GM23248 (cell line): ENCODE data around the gene ZNF646. TPM values are rescaled to one million over a fixed set of nuclear protein-coding genes. Genes with fewer than 3 reads are reported as not detected.

ENCODE experiments used
- DNase-seq: peaks from one replicate; pipeline ENCODE4 v3.0.0-alpha.2; 2015
- H2AFZ ChIP-seq: fragments of 200-600 bp; sonication (generic); 2 replicates; pipeline ENCODE4 v1.6.1; 2016; ENCODE audit warnings: antibody characterized with exemption
- H3F3A ChIP-seq: fragments of 200-600 bp; sonication (generic); 2 replicates; pipeline ENCODE4 v1.6.1; 2016; ENCODE audit warnings: mild to moderate bottlenecking, antibody characterized with exemption, mixed run types; ENCODE audit not compliant: insufficient read depth
- H3K27ac ChIP-seq: fragments of 200-600 bp; sonication (generic); 2 replicates; pipeline ENCODE4 v1.5.1; 2016; ENCODE audit warnings: mild to moderate bottlenecking
- H3K27me3 ChIP-seq: fragments of 200-600 bp; sonication (generic); replicated peaks from 2 replicates; pipeline ENCODE4 v1.6.1; 2016; ENCODE audit warnings: mild to moderate bottlenecking; ENCODE audit not compliant: insufficient read depth
- H3K36me3 ChIP-seq: fragments of 200-600 bp; sonication (generic); 2 replicates; pipeline ENCODE4 v1.6.1; 2016; ENCODE audit warnings: low read depth, mild to moderate bottlenecking
- H3K4me1 ChIP-seq: fragments of 200-600 bp; sonication (generic); 2 replicates; pipeline ENCODE4 v1.6.1; 2016; ENCODE audit warnings: mild to moderate bottlenecking; ENCODE audit not compliant: insufficient read depth
- H3K4me2 ChIP-seq: fragments of 200-600 bp; sonication (generic); one replicate; pipeline ENCODE4 v1.6.1; 2016; ENCODE audit warnings: mild to moderate bottlenecking; ENCODE audit not compliant: unreplicated experiment
- H3K4me3 ChIP-seq: fragments of 200-600 bp; sonication (generic); 2 replicates; pipeline ENCODE4 v1.5.1; 2016; ENCODE audit warnings: mild to moderate bottlenecking
- H3K79me2 ChIP-seq: fragments of 200-600 bp; sonication (generic); 2 replicates; pipeline ENCODE4 v1.6.1; 2016; ENCODE audit warnings: mild to moderate bottlenecking; ENCODE audit not compliant: insufficient read depth
- H3K9ac ChIP-seq: fragments of 200-600 bp; sonication (generic); 2 replicates; pipeline ENCODE4 v1.6.1; 2016; ENCODE audit warnings: mild to moderate bottlenecking
- H3K9me2 ChIP-seq: fragments of 200-600 bp; sonication (generic); 2 replicates; pipeline ENCODE4 v1.6.1; 2016; ENCODE audit warnings: mixed run types, mild to moderate bottlenecking, moderate library complexity; ENCODE audit not compliant: insufficient read depth
- H3K9me3 ChIP-seq: fragments of 200-600 bp; sonication (generic); one replicate; pipeline ENCODE4 v1.6.1; 2017; ENCODE audit warnings: low read depth
- H4K20me1 ChIP-seq: fragments of 200-600 bp; sonication (generic); 2 replicates; pipeline ENCODE4 v1.6.0; 2016; ENCODE audit not compliant: insufficient read depth
- EZH2 ChIP-seq: fragments of 200-600 bp; sonication (generic); IDR thresholded peaks from 2 replicates; pipeline ENCODE4 v1.6.1; 2018; ENCODE audit warnings: antibody characterized with exemption, mild to moderate bottlenecking; ENCODE audit not compliant: insufficient read depth, poor library complexity, severe bottlenecking
- EZH2phosphoT487 ChIP-seq: fragments of 200-600 bp; sonication (generic); IDR thresholded peaks from 2 replicates; pipeline ENCODE4 v1.6.1; 2018; ENCODE audit warnings: antibody characterized with exemption, moderate library complexity, mild to moderate bottlenecking, low read depth; ENCODE audit not compliant: insufficient read depth
- WGBS, 2 experiments: methylation state at CpG; one replicate each; pipeline ENCODE4 v1.1.6; 2015 to 2017; ENCODE audit warnings: low lambda C conversion rate in 2 of 2, low coverage in 1 of 2; ENCODE audit errors: missing lambda C conversion rate in 2 of 2; 5-methylcytosine and 5-hydroxymethylcytosine counted together
- in situ Hi-C: fragments of 300-500 bp; cut with MboI; formaldehyde crosslinking; loops from 2 replicates; pipeline ENCODE4 v1.15.0; 2020
- polyA plus RNA-seq: library from polyadenylated mRNA; unstranded; fragments of >200 nt; fragmentation: Nextera tagmentation; extraction: Ambion mirVana; gene quantifications from 2 replicates; pipeline ENCODE4 v1.2.1, GENCODE V29; 2016
- total RNA-seq: library from RNA; depleted of rRNA; stranded (reverse); fragments of >200 nt; shearing (Covaris generic); gene quantifications from 2 replicates; pipeline ENCODE4 v1.2.3, GENCODE V29; 2014

ZNF646 gene
- total and polyA plus RNA-seq, 2 experiments from 2014 or later = 3.5 to 10.6 TPM

GRCh38 chr16:31042866-31043265 lies 31.4 kb upstream of the ZNF646 start:
- TF ChIP-seq EZH2 (no peak), EZH2phosphoT487 (no peak)
- Histone ChIP-seq H3K36me3 (peaks cover 9% of the 10 kb centered on the region; the same call in 1 of the 2 replicates), H3K4me2 (no peak overlapping the region), H3K27ac (no peak overlapping the region), H4K20me1 (no peaks in the 10 kb centered on the region), H3K79me2 (no peaks in the 10 kb centered on the region), H3K4me1 (no peaks in the 10 kb centered on the region), H3F3A (no peaks in the 10 kb centered on the region), H3K9ac (no peak overlapping the region), H3K27me3 (no peaks in the 10 kb centered on the region), H3K9me2 (no peaks in the 10 kb centered on the region), H3K9me3 (no peaks in the 10 kb centered on the region), H3K4me3 (no peak overlapping the region), H2AFZ (no peak overlapping the region)
- DNase-seq = no peak
- 91 to 94% methylated on average over 10 of the region's 10 CpGs for WGBS, 2 experiments
- in situ Hi-C loops = no loop called here

GRCh38 chr16:31043352-31043751 lies 30.9 kb upstream of the ZNF646 start:
- in situ Hi-C loops = no loop called here

DNA sequence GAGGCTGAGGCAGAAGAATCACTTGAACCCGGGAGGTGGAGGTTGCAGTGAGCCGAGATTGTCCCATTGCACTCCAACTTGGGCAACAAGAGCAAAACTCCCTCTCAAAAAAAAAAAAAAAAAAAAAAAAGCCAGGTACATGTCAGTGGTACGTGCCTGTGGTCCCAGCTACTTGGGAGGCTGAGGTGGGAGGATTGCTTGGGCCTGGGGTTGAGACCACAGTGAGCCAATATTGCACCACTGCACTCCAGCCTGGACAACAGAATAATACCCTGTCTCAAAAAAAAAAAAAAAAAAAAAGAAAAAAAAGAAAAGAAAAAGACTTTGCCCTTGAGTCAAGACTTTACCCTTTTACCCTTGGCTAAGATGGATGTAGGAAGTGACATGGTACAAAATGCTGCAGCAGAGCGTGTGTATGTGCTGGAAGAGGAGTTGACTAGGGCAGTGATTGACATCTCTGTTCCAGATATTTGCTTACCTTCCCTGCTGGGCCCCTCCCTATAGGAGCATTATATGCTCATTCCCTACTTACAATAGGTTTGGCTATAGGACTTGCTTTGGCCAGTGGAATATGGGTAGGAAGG lies 30.2 kb upstream of the ZNF646 start:
- Histone ChIP-seq H3K4me2 (no peak overlapping the region), H3F3A (no peaks in the 10 kb centered on the region), H3K9me2 (no peaks in the 10 kb centered on the region), H3K9me3 (no peaks in the 10 kb centered on the region), H3K27ac (no peak overlapping the region), H2AFZ (no peak overlapping the region), H3K27me3 (no peaks in the 10 kb centered on the region), H3K9ac (no peak overlapping the region), H4K20me1 (no peaks in the 10 kb centered on the region), H3K4me3 (no peak overlapping the region), H3K36me3 (peaks cover 6% of the 10 kb centered on the region; the same call in 1 of the 2 replicates), H3K4me1 (no peaks in the 10 kb centered on the region), H3K79me2 (no peaks in the 10 kb centered on the region)
- 70 to 81% methylated on average over 3 to 4 of the region's 4 CpGs for WGBS, 2 experiments
- TF ChIP-seq EZH2 (no peak), EZH2phosphoT487 (no peak)
- DNase-seq = no peak
- in situ Hi-C loops = no loop called here

More at GRCh38 chr16:31043352-31043751, 30.9 kb upstream of the ZNF646 start:
- H3K4me3 ChIP-seq = no peak overlapping the region
- H3K9me3 ChIP-seq = no peaks in the 10 kb centered on the region
- TF ChIP-seq EZH2phosphoT487 (no peak), EZH2 (no peak)
- H3K79me2 ChIP-seq = no peaks in the 10 kb centered on the region
- no peak for DNase-seq
- peaks cover 9% of the 10 kb centered on the region; the same call in 1 of the 2 replicates for H3K36me3 ChIP-seq
- 85 to 89% methylated on average over 1 of the region's 1 CpG for WGBS, 2 experiments
- H3K9me2 ChIP-seq = no peaks in the 10 kb centered on the region
- no peaks in the 10 kb centered on the region for H3K27me3 ChIP-seq
- H3F3A ChIP-seq = no peaks in the 10 kb centered on the region
- H3K27ac ChIP-seq = no peak overlapping the region
- no peaks in the 10 kb centered on the region for H4K20me1 ChIP-seq
- H3K9ac ChIP-seq = no peak overlapping the region
- H3K4me1 ChIP-seq = no peaks in the 10 kb centered on the region
- no peak overlapping the region for H2AFZ ChIP-seq
- H3K4me2 ChIP-seq = no peak overlapping the region

DNA sequence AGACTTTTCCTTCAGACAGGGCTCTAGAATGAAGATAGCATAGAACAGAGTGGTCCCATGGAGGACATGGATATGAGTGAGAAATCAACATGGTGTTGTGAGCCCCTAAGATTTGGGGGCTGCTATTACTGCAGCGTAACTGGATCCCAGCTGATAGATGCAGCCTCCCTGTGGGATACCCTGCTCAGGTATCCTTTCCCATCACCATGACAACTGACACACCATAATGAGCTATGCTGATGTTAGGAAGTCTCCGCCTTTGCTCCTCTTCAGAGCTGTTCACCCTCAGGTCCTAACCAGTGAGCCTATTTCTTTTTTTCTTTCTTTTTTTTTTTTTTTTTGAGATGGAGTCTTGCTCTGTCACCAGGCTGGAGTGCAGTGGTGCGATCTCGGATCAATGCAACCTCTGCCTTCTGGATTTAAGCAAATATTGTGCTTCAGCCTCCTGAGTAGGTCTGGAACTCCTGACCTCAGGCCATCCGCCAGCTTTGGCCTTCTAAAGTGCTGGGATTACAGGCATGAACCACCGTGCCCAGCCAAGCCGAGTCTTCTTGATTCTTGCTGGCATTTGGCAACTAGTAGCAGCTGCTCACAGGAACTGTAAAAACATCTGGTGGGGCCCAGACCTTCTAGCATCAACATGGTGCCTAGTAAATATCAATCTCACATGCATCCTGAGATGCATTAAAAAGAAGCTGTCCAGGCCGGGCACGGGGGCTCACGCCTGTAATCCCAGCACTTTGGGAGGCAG lies 23.8 kb upstream of the ZNF646 start:
- DNase-seq = no peak
- in situ Hi-C loops = no loop called here

More for the DNA sequence above, 23.8 kb upstream of the ZNF646 start:
- H4K20me1 ChIP-seq = no peaks in the 10 kb centered on the region
- no peak for TF ChIP-seq EZH2phosphoT487
- TF ChIP-seq EZH2 = no peak
- 81% methylated on average over 10 of the region's 10 CpGs for WGBS, 2 experiments
- H3K9me2 ChIP-seq = no peaks in the 10 kb centered on the region
- peaks cover 14% of the 10 kb centered on the region for H3K4me1 ChIP-seq
- no peaks in the 10 kb centered on the region for H3K9me3 ChIP-seq
- H3K36me3 ChIP-seq = no peaks in the 10 kb centered on the region
- no peak overlapping the region for H3K27ac ChIP-seq
- no peaks in the 10 kb centered on the region for H3K79me2 ChIP-seq
- H2AFZ ChIP-seq = no peak overlapping the region
- H3K4me2 ChIP-seq = no peak overlapping the region
- H3K27me3 ChIP-seq = no peaks in the 10 kb centered on the region
- peaks cover 18% of the 10 kb centered on the region for H3F3A ChIP-seq
- no peak overlapping the region for H3K4me3 ChIP-seq
- H3K9ac ChIP-seq = no peak overlapping the region
